Glutamatergic neuron (in vitro differentiated cells): ENCODE data around the gene COL4A6. TPM values are rescaled to one million over a fixed set of nuclear protein-coding genes. Genes with fewer than 3 reads are reported as not detected.
"Not testable (repeated sequence)": the region's sequence is repeated elsewhere in the genome, so short reads cannot be mapped to it uniquely, and the experiment has no call there.

Source experiments
- DNase-seq: peaks from one replicate; pipeline ENCODE4 v3.0.0; 2022
- H3K27ac Mint-ChIP-seq: one replicate; pipeline ENCODE4 v1.8.0; 2020; ENCODE audit warnings: mild to moderate bottlenecking, mixed read lengths, inconsistent platforms; ENCODE audit not compliant: unreplicated experiment
- H3K27me3 Mint-ChIP-seq: one replicate; pipeline ENCODE4 v1.8.0; 2020; ENCODE audit warnings: mild to moderate bottlenecking, moderate library complexity, mixed read lengths, inconsistent platforms; ENCODE audit not compliant: unreplicated experiment
- H3K36me3 Mint-ChIP-seq: one replicate; pipeline ENCODE4 v1.8.0; 2020; ENCODE audit warnings: mild to moderate bottlenecking, mixed read lengths, inconsistent platforms; ENCODE audit not compliant: unreplicated experiment
- H3K4me1 Mint-ChIP-seq: one replicate; pipeline ENCODE4 v1.8.0; 2020; ENCODE audit warnings: mild to moderate bottlenecking, low read depth, mixed read lengths, inconsistent platforms; ENCODE audit not compliant: unreplicated experiment
- H3K4me3 Mint-ChIP-seq: one replicate; pipeline ENCODE4 v1.8.0; 2020; ENCODE audit warnings: mild to moderate bottlenecking, mixed read lengths, inconsistent platforms; ENCODE audit not compliant: unreplicated experiment
- H3K9me3 Mint-ChIP-seq: one replicate; pipeline ENCODE4 v1.8.0; 2020; ENCODE audit warnings: mild to moderate bottlenecking, moderate library complexity, mixed read lengths, inconsistent platforms; ENCODE audit not compliant: unreplicated experiment
- total RNA-seq: library from RNA; stranded (reverse); fragmentation: NEBNext Ultra II Directional; extraction: Animal tissue kit (Norgen Biotek cat#: 25700); gene quantifications from one replicate; pipeline ENCODE4 v1.2.1, GENCODE V29; 2021; ENCODE audit not compliant: unreplicated experiment
- TF ChIP-seq, protein P1 (sequence below): fragments of 200-600 bp; sonication (generic); IDR thresholded peaks from one replicate; pipeline ENCODE4 v1.5.0; 2021; ENCODE audit not compliant: partially characterized antibody, unreplicated experiment

Gene COL4A6
- total RNA-seq, 1 donor from 2014 or later: 0.05 TPM

DNA sequence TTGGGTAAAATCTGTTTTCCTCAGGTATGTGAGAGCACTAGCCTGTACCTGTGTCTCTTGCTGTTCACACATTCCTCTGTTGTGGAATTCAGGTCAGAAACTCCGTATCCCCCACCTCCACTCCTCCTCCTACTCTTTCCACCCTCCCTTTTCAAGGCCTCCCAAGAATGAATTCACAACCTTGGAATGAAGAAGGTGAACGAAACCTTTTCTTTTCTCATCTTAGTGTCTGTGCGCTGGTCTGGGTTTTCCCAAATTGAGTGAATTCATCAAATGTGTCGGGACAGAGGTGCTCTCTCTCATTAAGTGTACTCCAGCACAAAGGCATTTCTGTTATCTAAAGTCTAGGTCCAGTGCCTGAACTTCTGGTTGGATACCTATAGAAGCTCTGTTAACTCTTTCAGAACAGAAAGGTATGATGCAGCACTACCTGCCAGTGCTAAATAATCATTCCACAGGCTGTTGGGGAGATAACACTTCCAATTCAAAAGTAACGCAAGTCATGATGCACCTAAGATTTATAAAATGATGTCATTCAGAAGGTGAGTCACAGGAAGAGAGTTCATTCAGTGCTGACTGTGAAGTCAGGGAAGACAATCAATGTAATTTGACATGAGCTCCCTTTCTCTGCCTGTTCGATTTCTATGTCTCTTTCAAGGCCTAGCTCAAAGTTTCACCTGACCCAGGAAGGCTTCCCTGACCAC lies 41.9 kb downstream of the COL4A6 start:
- no peaks in the 10 kb centered on the region for H3K27me3 Mint-ChIP-seq
- H3K9me3 Mint-ChIP-seq: no peaks in the 10 kb centered on the region
- TF ChIP-seq, protein P1, sequence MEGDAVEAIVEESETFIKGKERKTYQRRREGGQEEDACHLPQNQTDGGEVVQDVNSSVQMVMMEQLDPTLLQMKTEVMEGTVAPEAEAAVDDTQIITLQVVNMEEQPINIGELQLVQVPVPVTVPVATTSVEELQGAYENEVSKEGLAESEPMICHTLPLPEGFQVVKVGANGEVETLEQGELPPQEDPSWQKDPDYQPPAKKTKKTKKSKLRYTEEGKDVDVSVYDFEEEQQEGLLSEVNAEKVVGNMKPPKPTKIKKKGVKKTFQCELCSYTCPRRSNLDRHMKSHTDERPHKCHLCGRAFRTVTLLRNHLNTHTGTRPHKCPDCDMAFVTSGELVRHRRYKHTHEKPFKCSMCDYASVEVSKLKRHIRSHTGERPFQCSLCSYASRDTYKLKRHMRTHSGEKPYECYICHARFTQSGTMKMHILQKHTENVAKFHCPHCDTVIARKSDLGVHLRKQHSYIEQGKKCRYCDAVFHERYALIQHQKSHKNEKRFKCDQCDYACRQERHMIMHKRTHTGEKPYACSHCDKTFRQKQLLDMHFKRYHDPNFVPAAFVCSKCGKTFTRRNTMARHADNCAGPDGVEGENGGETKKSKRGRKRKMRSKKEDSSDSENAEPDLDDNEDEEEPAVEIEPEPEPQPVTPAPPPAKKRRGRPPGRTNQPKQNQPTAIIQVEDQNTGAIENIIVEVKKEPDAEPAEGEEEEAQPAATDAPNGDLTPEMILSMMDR: no peak
- H3K4me3 Mint-ChIP-seq: no peak overlapping the region
- no peak for DNase-seq
- H3K27ac Mint-ChIP-seq: no peak overlapping the region
- no peaks in the 10 kb centered on the region for H3K36me3 Mint-ChIP-seq
- no peaks in the 10 kb centered on the region for H3K4me1 Mint-ChIP-seq

DNA sequence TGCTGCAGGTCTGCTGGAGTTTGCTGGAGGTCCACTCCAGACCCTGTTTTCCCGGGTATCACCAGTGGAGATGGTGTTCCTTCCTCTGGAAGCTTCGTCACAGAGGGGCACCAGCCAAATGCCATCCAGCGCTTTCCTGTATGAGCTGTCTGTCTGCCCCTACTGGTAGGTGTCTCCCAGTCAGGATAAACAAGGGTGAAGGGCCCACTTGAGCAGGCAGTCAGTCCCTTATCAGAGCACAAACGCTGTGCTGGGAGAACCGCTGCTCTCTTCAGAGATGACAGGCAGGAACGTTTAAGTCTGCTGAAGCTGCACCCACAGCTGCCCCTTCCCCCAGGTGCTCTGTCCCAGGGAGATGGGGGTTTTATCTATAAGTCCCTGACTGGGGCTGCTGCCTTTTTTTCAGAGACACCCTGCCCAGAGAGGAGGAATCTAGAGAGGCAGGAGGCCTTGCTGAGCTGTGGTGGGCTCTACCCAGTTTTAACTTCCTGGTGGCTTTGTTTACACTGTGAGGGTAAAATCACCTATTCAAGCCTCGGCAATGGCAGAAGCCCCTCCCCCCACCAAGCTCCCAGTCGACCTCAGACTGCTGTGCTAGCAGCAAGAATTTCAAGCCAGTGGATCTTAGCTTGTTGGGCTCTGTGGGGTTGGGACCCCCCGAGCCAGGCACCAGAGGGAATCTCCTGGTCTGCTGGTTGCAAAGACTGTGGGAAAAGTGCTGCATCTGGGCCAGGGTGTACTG lies 47.1 kb downstream of the COL4A6 start:
- not testable (repeated sequence) for H3K36me3 Mint-ChIP-seq, H3K27ac Mint-ChIP-seq, H3K4me3 Mint-ChIP-seq, H3K4me1 Mint-ChIP-seq, H3K27me3 Mint-ChIP-seq, H3K9me3 Mint-ChIP-seq, DNase-seq

DNA sequence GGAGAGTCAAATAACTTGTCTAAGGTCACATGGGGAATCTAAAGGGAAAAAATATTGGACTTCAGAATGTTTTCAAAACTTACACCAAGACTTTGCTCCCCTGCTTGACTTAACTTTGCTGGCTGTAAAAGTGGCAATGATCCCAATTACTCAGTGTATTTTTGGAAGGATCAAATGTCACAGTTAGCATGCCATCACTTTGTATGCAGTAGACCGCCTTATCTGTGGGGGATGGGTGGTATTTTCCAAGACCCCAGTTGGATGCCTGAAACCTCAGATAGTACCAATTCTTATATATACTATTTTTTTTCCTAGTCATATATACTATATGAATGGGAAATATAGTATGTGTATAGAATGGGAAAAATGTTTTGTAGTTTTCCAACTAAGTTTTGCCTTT lies 53.4 kb downstream of the COL4A6 start:
- H3K27me3 Mint-ChIP-seq: peaks cover 1% of the 10 kb centered on the region
- TF ChIP-seq, protein P1: no peak
- H3K36me3 Mint-ChIP-seq: no peaks in the 10 kb centered on the region
- no peak overlapping the region for H3K27ac Mint-ChIP-seq
- H3K9me3 Mint-ChIP-seq: no peaks in the 10 kb centered on the region
- no peak overlapping the region for H3K4me3 Mint-ChIP-seq
- no peak for DNase-seq
- no peaks in the 10 kb centered on the region for H3K4me1 Mint-ChIP-seq

DNA sequence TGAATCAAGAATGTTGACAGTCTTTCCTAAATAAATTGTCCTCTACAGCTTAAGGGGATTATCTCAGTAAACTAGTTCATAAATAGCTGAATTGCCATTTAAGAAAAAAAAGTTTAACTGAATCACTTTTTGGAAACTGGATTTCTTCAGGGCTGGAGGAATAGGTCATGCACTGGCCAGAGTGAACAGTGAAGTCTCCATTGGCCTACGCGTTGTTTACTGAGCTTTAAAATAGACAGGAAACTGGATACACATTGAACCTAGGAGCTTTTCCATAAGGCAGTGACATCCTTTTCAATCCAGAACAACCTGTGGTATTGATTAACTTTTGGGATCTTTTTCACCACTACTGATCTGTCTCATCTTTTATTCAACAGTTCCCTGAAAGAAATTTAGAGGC lies 58.0 kb downstream of the COL4A6 start:
- no peaks in the 10 kb centered on the region for H3K36me3 Mint-ChIP-seq
- H3K27me3 Mint-ChIP-seq: no peaks in the 10 kb centered on the region
- TF ChIP-seq, protein P1: no peak
- H3K4me3 Mint-ChIP-seq: no peak overlapping the region
- H3K4me1 Mint-ChIP-seq: peaks cover 4% of the 10 kb centered on the region
- DNase-seq: no peak
- no peaks in the 10 kb centered on the region for H3K9me3 Mint-ChIP-seq
- H3K27ac Mint-ChIP-seq: no peak overlapping the region

DNA sequence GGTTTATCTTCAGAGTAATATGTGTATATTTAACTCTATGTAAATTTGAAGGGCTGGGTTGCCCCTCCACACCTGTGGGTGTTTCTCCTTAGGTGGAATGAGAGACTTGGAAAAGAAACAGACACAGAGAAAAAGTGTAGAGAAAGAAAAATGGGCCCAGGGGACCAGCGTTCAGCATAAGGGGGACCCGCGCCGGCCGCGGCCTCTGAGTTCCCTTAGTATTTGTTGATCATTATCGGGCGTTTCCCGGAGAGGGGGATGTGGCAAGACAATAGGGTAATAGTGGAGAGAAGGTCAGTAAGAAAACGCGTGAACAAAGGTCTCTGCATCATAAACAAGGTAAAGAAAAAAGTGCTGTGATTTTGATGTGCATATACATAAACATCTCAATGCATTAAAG lies 61.4 kb downstream of the COL4A6 start:
- not testable (repeated sequence) for H3K4me3 Mint-ChIP-seq, H3K9me3 Mint-ChIP-seq, H3K36me3 Mint-ChIP-seq, H3K27ac Mint-ChIP-seq, H3K4me1 Mint-ChIP-seq, H3K27me3 Mint-ChIP-seq
- DNase-seq: peak; percentile 16

DNA sequence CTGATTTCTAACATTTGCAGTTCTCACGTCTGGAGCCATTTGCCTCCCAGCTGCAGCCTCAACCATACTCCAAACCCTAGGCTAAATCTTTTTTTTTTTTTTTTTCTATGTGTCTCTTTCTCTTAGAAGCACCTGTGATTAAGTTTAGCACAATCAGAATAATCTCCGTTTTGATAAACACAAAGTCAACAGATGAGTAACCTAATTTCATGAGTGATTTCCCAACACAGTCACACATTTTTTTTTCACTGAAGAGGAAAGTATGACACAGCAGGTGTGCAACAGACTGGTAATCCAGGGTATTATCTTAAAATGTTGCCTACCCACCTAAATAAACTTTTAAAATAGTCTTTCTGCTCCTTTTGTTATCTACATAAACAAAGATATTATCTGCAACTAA lies 62.6 kb downstream of the COL4A6 start:
- H3K27ac Mint-ChIP-seq, DNase-seq, H3K27me3 Mint-ChIP-seq, H3K4me1 Mint-ChIP-seq, H3K4me3 Mint-ChIP-seq, H3K9me3 Mint-ChIP-seq, H3K36me3 Mint-ChIP-seq: not testable (repeated sequence)
